ENCODE measurements around the gene AVEN.
"Not testable (repeated sequence)": the region's sequence is repeated elsewhere in the genome, so short reads cannot be mapped to it uniquely, and the experiment has no call there.

AVEN gene

GRCh38 chr15:33995666-33996065, 43.3 kb downstream of the AVEN start:
- not testable (repeated sequence) for H2AK5ac ChIP-seq (ENCODE audit: low read length); H2BK5ac ChIP-seq (ENCODE audit: low read length); H3K18ac ChIP-seq (ENCODE audit: low read length); H3K79me2 ChIP-seq (ENCODE audit: control insufficient read depth, insufficient read depth, low read length); H4K8ac ChIP-seq (ENCODE audit: low read depth, low read length); H3K4ac ChIP-seq (ENCODE audit: low read depth, low read length); H3K27me3 ChIP-seq (ENCODE audit: insufficient read depth, low read length, poor library complexity); H3K9ac ChIP-seq (ENCODE audit: low read length); H3K4me2 ChIP-seq (ENCODE audit: low read length); H3K79me1 ChIP-seq (ENCODE audit: low read length); DNase-seq; H3K56ac ChIP-seq (ENCODE audit: low read length); H3K4me1 ChIP-seq (ENCODE audit: control insufficient read depth, low read depth, low read length); H3K27ac ChIP-seq (ENCODE audit: low read depth, low read length); H3K36me3 ChIP-seq (ENCODE audit: control insufficient read depth, insufficient read depth, low read length); H2BK15ac ChIP-seq (replicated peaks; ENCODE audit: low read depth); H3K4me3 ChIP-seq (ENCODE audit: low read length); H3K23ac ChIP-seq (ENCODE audit: low read length); H2BK120ac ChIP-seq (ENCODE audit: low read depth, low read length); H4K5ac ChIP-seq (ENCODE audit: low read length)
- WGBS (ENCODE audit: extremely low coverage, insufficient coverage, low lambda C conversion rate): no CpG with 5 or more reads among the region's 10 CpGs

- H3K56ac ChIP-seq (ENCODE audit: low read length): no peak overlapping the region
- H3K79me2 ChIP-seq (ENCODE audit: control insufficient read depth, insufficient read depth, low read length): no peaks in the 10 kb centered on the region
- no peak overlapping the region for H2BK5ac ChIP-seq (ENCODE audit: low read length)
- no peak overlapping the region for H2AK5ac ChIP-seq (ENCODE audit: low read length)
- H3K4me3 ChIP-seq (ENCODE audit: low read length): no peak overlapping the region
- H2BK120ac ChIP-seq (ENCODE audit: low read depth, low read length): no peak overlapping the region
- H3K9ac ChIP-seq (ENCODE audit: low read length): no peak overlapping the region
- no peaks in the 10 kb centered on the region for H3K27me3 ChIP-seq (ENCODE audit: insufficient read depth, low read length, poor library complexity)
- H2BK15ac ChIP-seq (replicated peaks; ENCODE audit: low read depth): no peak overlapping the region
- H3K18ac ChIP-seq (ENCODE audit: low read length): no peak overlapping the region
- no peak overlapping the region for H4K5ac ChIP-seq (ENCODE audit: low read length)
- H4K8ac ChIP-seq (ENCODE audit: low read depth, low read length): no peak overlapping the region
- H3K23ac ChIP-seq (ENCODE audit: low read length): no peak overlapping the region
- H3K4me1 ChIP-seq (ENCODE audit: control insufficient read depth, low read depth, low read length): no peaks in the 10 kb centered on the region
- H3K79me1 ChIP-seq (ENCODE audit: low read length): no peaks in the 10 kb centered on the region
- H3K4ac ChIP-seq (ENCODE audit: low read depth, low read length): no peak overlapping the region
- no peaks in the 10 kb centered on the region for H3K36me3 ChIP-seq (ENCODE audit: control insufficient read depth, insufficient read depth, low read length)
- no CpG with 5 or more reads among the region's 9 CpGs for WGBS (ENCODE audit: extremely low coverage, insufficient coverage, low lambda C conversion rate)
- peak; percentile 77 for DNase-seq
- no peak overlapping the region for H3K4me2 ChIP-seq (ENCODE audit: low read length)
- no peak overlapping the region for H3K27ac ChIP-seq (ENCODE audit: low read depth, low read length)
Measured at GRCh38 chr15:33994005-33994615, 44.9 kb downstream of the AVEN start.

- Histone ChIP-seq H2BK15ac (replicated peaks; ENCODE audit: low read depth) (no peak overlapping the region), H3K4me1 (ENCODE audit: control insufficient read depth, low read depth, low read length) (peaks cover 3% of the 10 kb centered on the region), H3K56ac (ENCODE audit: low read length) (no peak overlapping the region), H3K4me2 (ENCODE audit: low read length) (no peak overlapping the region), H3K36me3 (ENCODE audit: control insufficient read depth, insufficient read depth, low read length) (no peaks in the 10 kb centered on the region), H4K8ac (ENCODE audit: low read depth, low read length) (no peak overlapping the region), H3K18ac (ENCODE audit: low read length) (no peak overlapping the region), H3K23ac (ENCODE audit: low read length) (no peak overlapping the region), H3K4me3 (ENCODE audit: low read length) (no peak overlapping the region), H2BK5ac (ENCODE audit: low read length) (no peak overlapping the region), H3K27me3 (ENCODE audit: insufficient read depth, low read length, poor library complexity) (no peaks in the 10 kb centered on the region), H2AK5ac (ENCODE audit: low read length) (no peak overlapping the region), H3K9ac (ENCODE audit: low read length) (no peak overlapping the region), H4K5ac (ENCODE audit: low read length) (no peak overlapping the region), H2BK120ac (ENCODE audit: low read depth, low read length) (no peak overlapping the region), H3K79me1 (ENCODE audit: low read length) (no peaks in the 10 kb centered on the region), H3K79me2 (ENCODE audit: control insufficient read depth, insufficient read depth, low read length) (no peaks in the 10 kb centered on the region), H3K4ac (ENCODE audit: low read depth, low read length) (no peak overlapping the region), H3K27ac (ENCODE audit: low read depth, low read length) (no peak overlapping the region)
- no peak for DNase-seq
- WGBS (ENCODE audit: extremely low coverage, insufficient coverage, low lambda C conversion rate): no CpG with 5 or more reads among the region's 4 CpGs
Measured at GRCh38 chr15:33988384-33988783, 50.6 kb downstream of the AVEN start.

DNA sequence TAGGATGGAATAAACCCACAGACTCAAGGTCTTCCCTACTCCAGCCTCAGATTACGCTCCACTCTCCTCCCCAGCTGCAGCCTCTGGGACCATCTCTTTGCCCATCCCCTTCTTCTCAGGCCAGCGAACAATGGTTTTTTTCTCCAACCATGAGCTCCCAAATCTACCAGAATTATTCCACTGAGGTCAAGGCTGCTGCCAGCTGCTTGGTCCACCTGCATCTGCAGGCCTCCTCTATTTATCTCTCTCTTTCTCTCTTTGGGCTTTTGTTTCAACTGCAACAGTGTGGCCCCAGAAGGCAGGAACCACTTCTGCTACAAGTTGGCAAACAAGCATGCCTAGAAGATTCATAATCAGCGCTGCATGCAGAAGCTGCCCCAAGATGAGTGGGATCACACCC, 51.6 kb downstream of the AVEN start:
- WGBS (ENCODE audit: extremely low coverage, insufficient coverage, low lambda C conversion rate): no CpG with 5 or more reads among the region's 3 CpGs
- no peak overlapping the region for H2BK15ac ChIP-seq (replicated peaks; ENCODE audit: low read depth)
- no peak overlapping the region for H4K8ac ChIP-seq (ENCODE audit: low read depth, low read length)

GRCh38 chr15:33985751-33986150, 53.3 kb downstream of the AVEN start:
- H4K8ac ChIP-seq (ENCODE audit: low read depth, low read length): no peak overlapping the region
- no peak overlapping the region for H3K4me3 ChIP-seq (ENCODE audit: low read length)
- no peak overlapping the region for H2BK120ac ChIP-seq (ENCODE audit: low read depth, low read length)
- no peak overlapping the region for H3K9ac ChIP-seq (ENCODE audit: low read length)
- no peak overlapping the region for H3K23ac ChIP-seq (ENCODE audit: low read length)
- H3K27me3 ChIP-seq (ENCODE audit: insufficient read depth, low read length, poor library complexity): no peaks in the 10 kb centered on the region
- no peak overlapping the region for H4K5ac ChIP-seq (ENCODE audit: low read length)
- H3K79me2 ChIP-seq (ENCODE audit: control insufficient read depth, insufficient read depth, low read length): no peaks in the 10 kb centered on the region
- H2BK15ac ChIP-seq (replicated peaks; ENCODE audit: low read depth): no peak overlapping the region
- no peak overlapping the region for H3K4ac ChIP-seq (ENCODE audit: low read depth, low read length)
- no peak overlapping the region for H3K4me2 ChIP-seq (ENCODE audit: low read length)
- H3K27ac ChIP-seq (ENCODE audit: low read depth, low read length): no peak overlapping the region
- H3K56ac ChIP-seq (ENCODE audit: low read length): no peak overlapping the region
- peak; percentile 34 for DNase-seq
- no CpG with 5 or more reads among the region's 3 CpGs for WGBS (ENCODE audit: extremely low coverage, insufficient coverage, low lambda C conversion rate)
- no peak overlapping the region for H2BK5ac ChIP-seq (ENCODE audit: low read length)
- peaks cover 3% of the 10 kb centered on the region for H3K4me1 ChIP-seq (ENCODE audit: control insufficient read depth, low read depth, low read length)
- H2AK5ac ChIP-seq (ENCODE audit: low read length): no peak overlapping the region
- no peaks in the 10 kb centered on the region for H3K79me1 ChIP-seq (ENCODE audit: low read length)
- no peak overlapping the region for H3K18ac ChIP-seq (ENCODE audit: low read length)
- H3K36me3 ChIP-seq (ENCODE audit: control insufficient read depth, insufficient read depth, low read length): no peaks in the 10 kb centered on the region

More for the DNA sequence above, 51.6 kb downstream of the AVEN start:
- no peak overlapping the region for H3K9ac ChIP-seq (ENCODE audit: low read length)
- no peak overlapping the region for H2AK5ac ChIP-seq (ENCODE audit: low read length)
- no peaks in the 10 kb centered on the region for H3K79me1 ChIP-seq (ENCODE audit: low read length)
- no peak overlapping the region for H3K23ac ChIP-seq (ENCODE audit: low read length)
- no peaks in the 10 kb centered on the region for H3K27me3 ChIP-seq (ENCODE audit: insufficient read depth, low read length, poor library complexity)
- no peak overlapping the region for H2BK5ac ChIP-seq (ENCODE audit: low read length)
- peaks cover 3% of the 10 kb centered on the region for H3K4me1 ChIP-seq (ENCODE audit: control insufficient read depth, low read depth, low read length)
- no peak overlapping the region for H2BK120ac ChIP-seq (ENCODE audit: low read depth, low read length)
- H3K27ac ChIP-seq (ENCODE audit: low read depth, low read length): no peak overlapping the region
- H4K5ac ChIP-seq (ENCODE audit: low read length): no peak overlapping the region
- DNase-seq: no peak
- no peak overlapping the region for H3K4me2 ChIP-seq (ENCODE audit: low read length)
- H3K18ac ChIP-seq (ENCODE audit: low read length): no peak overlapping the region
- H3K4me3 ChIP-seq (ENCODE audit: low read length): no peak overlapping the region
- H3K56ac ChIP-seq (ENCODE audit: low read length): no peak overlapping the region
- no peaks in the 10 kb centered on the region for H3K79me2 ChIP-seq (ENCODE audit: control insufficient read depth, insufficient read depth, low read length)
- H3K4ac ChIP-seq (ENCODE audit: low read depth, low read length): no peak overlapping the region
- H3K36me3 ChIP-seq (ENCODE audit: control insufficient read depth, insufficient read depth, low read length): no peaks in the 10 kb centered on the region

GRCh38 chr15:33985287-33985686, 53.7 kb downstream of the AVEN start:
- H3K4me3 ChIP-seq (ENCODE audit: low read length): no peak overlapping the region
- H3K56ac ChIP-seq (ENCODE audit: low read length): no peak overlapping the region
- H3K79me1 ChIP-seq (ENCODE audit: low read length): no peaks in the 10 kb centered on the region
- H3K9ac ChIP-seq (ENCODE audit: low read length): no peak overlapping the region
- no peaks in the 10 kb centered on the region for H3K79me2 ChIP-seq (ENCODE audit: control insufficient read depth, insufficient read depth, low read length)
- no CpG with 5 or more reads among the region's 1 CpG for whole genome bisulfite sequencing (ENCODE audit: extremely low coverage, insufficient coverage, low lambda C conversion rate)
- peak; percentile 94 for DNase-seq
- no peak overlapping the region for H3K18ac ChIP-seq (ENCODE audit: low read length)
- H2BK15ac ChIP-seq (replicated peaks; ENCODE audit: low read depth): no peak overlapping the region
- no peak overlapping the region for H2BK5ac ChIP-seq (ENCODE audit: low read length)
- H2BK120ac ChIP-seq (ENCODE audit: low read depth, low read length): no peak overlapping the region
- H3K23ac ChIP-seq (ENCODE audit: low read length): no peak overlapping the region
- H3K4ac ChIP-seq (ENCODE audit: low read depth, low read length): peak overlapping the region; percentile 62
- H2AK5ac ChIP-seq (ENCODE audit: low read length): no peak overlapping the region
- no peaks in the 10 kb centered on the region for H3K36me3 ChIP-seq (ENCODE audit: control insufficient read depth, insufficient read depth, low read length)
- H3K27ac ChIP-seq (ENCODE audit: low read depth, low read length): no peak overlapping the region
- no peaks in the 10 kb centered on the region for H3K27me3 ChIP-seq (ENCODE audit: insufficient read depth, low read length, poor library complexity)
- no peak overlapping the region for H4K8ac ChIP-seq (ENCODE audit: low read depth, low read length)
- peaks cover 3% of the 10 kb centered on the region for H3K4me1 ChIP-seq (ENCODE audit: control insufficient read depth, low read depth, low read length)
- no peak overlapping the region for H4K5ac ChIP-seq (ENCODE audit: low read length)
- no peak overlapping the region for H3K4me2 ChIP-seq (ENCODE audit: low read length)

Data from mesendoderm (in vitro differentiated cells).